ENCODE data around the gene HMGB2.

Gene HMGB2

DNA sequence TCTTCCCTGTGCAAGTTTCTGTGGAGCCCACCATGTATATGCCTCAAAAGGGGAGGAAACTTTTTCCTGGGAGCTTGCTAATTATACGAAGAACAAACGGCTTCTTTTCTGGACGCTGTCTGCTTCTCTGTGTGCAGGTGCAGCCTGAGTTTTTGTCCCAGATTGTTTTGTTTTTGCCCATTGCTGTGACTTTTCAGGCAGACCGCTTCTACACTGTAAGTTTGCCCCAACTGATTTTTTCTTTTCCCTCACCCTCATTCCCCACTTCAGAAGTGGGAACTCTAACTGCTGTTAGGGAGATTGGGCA, 51.9 kb downstream of the HMGB2 start:
- no peak for DNase-seq (ENCODE audit: low read depth)
- H3K4me3 ChIP-seq (ENCODE audit: low read depth, low read length): no peak overlapping the region
- no peak for TF ChIP-seq CTCF (IDR thresholded peaks at IDR 0.05; ENCODE audit: control insufficient read depth, extremely low read depth, insufficient read depth)

DNA sequence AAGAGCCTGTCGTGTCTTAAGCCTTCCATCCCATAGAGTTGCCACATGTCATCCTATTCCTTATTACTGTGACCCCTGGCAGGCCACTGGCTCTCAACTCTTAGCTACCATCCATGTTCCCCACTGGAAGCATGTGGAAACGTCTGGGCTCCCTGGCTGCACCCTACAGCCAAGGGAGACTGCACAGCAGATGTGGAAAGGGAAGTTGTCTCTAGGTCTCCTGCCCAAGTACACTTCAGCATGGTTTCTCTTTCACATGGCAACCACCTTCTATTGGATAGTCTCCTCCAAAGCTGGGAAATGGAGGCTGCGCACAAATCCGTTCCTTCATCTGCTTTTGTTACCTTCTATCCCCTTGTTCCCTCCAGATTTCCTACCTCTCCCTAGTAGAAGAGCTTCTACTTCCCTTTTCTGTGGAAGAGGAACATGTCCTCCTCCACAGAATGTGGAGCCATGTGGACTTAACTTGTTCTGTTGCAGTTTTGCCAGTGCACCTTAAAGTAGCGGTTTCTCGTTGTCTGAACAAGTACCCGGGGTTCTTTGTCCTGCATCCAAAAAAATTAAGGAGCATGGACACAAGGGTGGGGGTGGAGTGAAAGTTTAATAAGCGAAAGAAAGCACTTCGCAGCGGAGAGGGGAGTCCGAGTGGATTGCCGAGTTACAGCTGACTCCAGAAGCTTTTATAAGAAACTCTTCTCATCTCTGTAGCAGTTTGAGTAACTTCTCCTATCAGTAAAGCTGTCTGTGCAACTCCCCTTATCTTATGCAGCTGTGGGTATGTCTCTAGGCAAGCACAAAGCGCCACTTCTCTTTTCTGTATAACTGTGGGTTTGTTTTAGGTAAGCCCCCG, 52.5 kb downstream of the HMGB2 start:
- no peak overlapping the region for H3K4me3 ChIP-seq (ENCODE audit: low read depth, low read length)
- DNase-seq (ENCODE audit: low read depth): no peak
- no peak for TF ChIP-seq CTCF (IDR thresholded peaks at IDR 0.05; ENCODE audit: control insufficient read depth, extremely low read depth, insufficient read depth)
